IPS-NIHi7 (cell line): ENCODE results near the gene NOX5.
"Not testable (repeated sequence)": the region's sequence is repeated elsewhere in the genome, so short reads cannot be mapped to it uniquely, and the experiment has no call there.

ENCODE experiments used
- DNase-seq: peaks from one replicate; pipeline ENCODE4 v3.0.0; 2012; ENCODE audit warnings: mixed read lengths; ENCODE audit errors: extremely low spot score

Gene NOX5, protein sequence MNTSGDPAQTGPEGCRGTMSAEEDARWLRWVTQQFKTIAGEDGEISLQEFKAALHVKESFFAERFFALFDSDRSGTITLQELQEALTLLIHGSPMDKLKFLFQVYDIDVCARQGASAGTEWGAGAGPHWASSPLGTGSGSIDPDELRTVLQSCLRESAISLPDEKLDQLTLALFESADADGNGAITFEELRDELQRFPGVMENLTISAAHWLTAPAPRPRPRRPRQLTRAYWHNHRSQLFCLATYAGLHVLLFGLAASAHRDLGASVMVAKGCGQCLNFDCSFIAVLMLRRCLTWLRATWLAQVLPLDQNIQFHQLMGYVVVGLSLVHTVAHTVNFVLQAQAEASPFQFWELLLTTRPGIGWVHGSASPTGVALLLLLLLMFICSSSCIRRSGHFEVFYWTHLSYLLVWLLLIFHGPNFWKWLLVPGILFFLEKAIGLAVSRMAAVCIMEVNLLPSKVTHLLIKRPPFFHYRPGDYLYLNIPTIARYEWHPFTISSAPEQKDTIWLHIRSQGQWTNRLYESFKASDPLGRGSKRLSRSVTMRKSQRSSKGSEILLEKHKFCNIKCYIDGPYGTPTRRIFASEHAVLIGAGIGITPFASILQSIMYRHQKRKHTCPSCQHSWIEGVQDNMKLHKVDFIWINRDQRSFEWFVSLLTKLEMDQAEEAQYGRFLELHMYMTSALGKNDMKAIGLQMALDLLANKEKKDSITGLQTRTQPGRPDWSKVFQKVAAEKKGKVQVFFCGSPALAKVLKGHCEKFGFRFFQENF

DNA sequence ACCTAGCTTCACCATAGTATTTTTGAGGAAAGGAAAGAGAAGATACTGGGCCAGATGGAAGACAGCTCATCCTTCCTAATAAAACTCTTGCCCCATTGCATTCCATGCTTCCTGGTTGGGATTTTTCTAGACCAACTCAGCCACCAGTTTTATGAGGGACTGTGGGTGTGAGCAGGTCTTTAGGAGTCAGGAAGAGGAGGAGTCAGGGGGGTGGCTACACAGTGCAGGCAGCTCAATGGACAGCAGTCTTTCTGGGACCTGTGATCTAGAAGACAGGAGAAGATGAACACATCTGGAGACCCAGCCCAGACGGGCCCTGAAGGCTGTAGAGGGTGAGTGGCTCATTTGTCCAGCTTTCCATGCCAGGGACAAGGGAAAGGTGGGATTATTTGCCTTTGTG, at the start of gene NOX5:
NOX5 (plus strand) TSS at position 242 of the 400 bp plus-strand sequence; CDS start at position 283, 41 bp downstream.
- DNase-seq, result no peak

DNA sequence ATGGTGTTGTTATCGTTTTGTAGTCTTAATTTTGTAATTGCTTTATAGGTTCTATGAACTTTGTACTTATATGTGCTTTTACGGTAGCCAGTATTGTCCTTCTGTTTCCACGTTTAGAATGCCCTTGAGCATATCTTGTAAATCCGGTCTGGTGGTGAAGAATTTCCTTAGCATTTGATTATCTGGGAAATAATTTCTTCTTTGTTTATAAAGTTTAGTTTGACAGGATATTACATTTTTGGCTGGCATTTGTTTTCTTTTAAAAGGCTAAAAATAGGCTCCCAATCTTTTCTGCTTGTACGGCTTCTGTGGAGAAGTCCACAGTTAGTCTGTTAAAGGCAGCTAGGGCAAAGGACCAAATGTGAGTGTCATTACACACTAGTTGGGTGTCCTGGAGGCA, 47.5 kb upstream of the NOX5 start:
- DNase-seq, result no peak

- no peak for DNase-seq
Observed at GRCh38 chr15:68967948-68968347, 46.5 kb upstream of the NOX5 start.

GRCh38 chr15:68969298-68969697, 45.2 kb upstream of the NOX5 start:
- DNase-seq, result no peak

DNA sequence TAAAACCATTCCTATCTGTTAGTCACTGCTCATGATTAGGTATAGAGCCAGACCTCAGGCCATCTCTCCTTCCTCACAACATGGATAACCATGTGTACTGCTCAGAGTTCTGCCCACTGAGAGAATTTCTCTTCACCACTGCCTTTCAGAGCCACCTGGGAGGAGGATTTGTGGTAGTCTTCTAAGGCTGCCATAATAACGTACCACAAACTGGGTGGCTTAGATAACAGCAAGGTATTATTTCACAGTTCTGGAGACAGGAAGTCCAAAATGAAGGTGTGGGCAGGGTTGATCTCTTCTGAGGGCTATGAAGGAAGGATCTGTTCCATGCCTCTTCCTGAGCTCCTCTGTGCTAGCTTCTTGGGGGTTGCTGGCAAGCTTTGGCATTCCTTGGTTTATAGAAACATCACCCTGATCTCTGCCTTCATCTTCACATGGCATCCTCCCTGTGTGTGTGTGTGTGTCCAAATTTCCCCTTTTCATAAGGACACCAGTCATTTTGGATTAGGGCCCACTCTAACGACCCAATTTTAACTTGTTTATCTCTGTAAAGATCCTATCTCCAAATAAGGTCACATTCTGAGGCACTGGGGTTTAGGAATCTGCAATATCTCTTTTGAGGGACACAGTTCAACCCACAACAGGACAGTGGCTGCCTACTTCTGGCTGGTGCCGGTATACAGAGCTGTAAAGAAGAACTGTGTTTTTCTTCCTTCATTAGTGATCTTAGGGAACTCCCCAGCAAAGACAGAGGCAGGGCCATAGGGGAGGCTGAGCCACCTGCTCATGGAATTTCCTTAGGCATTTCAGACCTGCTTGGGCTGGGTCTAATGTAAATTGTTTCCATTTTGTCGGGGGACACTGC, 42.1 kb upstream of the NOX5 start:
- DNase-seq, result no peak

DNA sequence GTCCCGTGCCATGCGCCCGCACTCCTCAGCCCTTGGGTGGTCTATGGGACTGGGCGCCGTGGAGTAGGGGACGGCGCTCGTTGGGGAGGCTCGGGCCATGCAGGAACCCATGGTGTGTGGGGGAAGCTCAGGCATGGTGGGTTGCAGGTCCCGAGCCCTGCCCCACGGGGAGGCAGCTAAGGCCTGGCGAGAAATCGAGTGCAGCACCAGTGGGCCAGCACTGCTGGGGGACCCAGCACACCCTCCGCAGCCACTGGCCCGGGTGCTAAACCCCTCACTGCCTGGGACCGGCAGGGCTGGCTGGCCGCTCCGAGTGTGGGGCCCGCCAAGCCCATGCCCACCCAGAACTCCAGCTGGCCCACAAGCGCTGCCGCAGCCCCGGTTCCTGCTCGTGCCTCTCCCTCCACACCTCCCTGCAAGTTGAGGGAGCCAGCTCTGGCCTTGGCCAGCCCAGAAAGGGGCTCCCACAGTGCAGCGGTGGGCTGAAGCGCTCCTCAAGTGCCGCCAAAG, 38.8 kb upstream of the NOX5 start:
- DNase-seq, result not testable (repeated sequence)

GRCh38 chr15:68977426-68977825, 37.1 kb upstream of the NOX5 start:
- DNase-seq, result not testable (repeated sequence)

- DNase-seq, result no peak
Observed at GRCh38 chr15:68979006-68979405, 35.5 kb upstream of the NOX5 start.

- no peak for DNase-seq
Observed at GRCh38 chr15:68979816-68980215, 34.7 kb upstream of the NOX5 start.

GRCh38 chr15:68980786-68981185, 33.7 kb upstream of the NOX5 start:
- DNase-seq, result no peak

DNA sequence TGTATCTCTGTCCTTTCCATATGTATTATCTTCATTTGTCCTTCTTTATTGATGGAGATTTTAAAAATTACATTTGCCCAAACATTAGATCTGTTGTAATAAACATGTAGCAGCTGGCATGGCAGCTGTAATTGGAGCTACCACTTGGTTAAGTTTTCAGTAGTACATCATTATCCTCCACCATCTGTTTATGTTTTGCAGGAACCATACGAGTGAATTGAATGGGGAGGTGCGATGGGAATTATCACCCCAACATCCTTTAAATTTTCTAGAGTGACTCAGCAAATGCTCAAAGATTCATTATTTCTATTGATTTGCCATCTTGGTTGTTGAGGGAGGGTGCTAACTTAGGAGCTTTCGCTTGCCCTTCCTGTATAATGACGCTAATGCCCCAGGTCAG, 32.6 kb upstream of the NOX5 start:
- no peak for DNase-seq

DNA sequence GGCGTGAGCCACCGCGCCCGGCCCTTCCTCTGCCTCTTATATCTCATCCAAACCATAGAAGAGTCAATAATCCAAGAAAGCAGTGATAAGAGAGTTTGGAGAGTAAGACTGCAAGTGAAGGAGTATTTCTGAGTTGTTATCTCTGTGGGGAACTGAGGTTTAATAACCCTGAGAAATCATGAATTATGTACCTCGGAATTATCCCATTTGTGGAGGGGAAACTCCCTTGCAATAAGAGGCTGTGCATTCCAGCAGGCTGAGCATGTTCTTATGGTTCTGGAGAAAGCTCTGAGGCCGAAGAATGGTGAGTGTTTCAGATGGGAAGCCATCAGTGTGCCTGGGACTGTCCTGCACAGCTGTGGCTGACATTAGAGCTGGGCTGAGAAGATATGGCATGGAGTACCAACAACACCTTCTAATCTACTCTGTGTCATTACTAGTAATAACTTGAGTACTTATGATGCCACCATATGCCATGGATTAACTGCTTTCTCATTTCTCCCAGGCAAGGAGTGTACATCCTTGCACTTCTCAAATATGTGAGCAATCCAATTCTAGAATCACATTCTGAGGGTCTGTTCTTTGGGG, 31.4 kb upstream of the NOX5 start:
- no peak for DNase-seq

- DNase-seq, result no peak
Observed at GRCh38 chr15:68983961-68984481, 30.5 kb upstream of the NOX5 start.

GRCh38 chr15:68984586-68984985, 29.9 kb upstream of the NOX5 start:
- DNase-seq, result no peak

DNA sequence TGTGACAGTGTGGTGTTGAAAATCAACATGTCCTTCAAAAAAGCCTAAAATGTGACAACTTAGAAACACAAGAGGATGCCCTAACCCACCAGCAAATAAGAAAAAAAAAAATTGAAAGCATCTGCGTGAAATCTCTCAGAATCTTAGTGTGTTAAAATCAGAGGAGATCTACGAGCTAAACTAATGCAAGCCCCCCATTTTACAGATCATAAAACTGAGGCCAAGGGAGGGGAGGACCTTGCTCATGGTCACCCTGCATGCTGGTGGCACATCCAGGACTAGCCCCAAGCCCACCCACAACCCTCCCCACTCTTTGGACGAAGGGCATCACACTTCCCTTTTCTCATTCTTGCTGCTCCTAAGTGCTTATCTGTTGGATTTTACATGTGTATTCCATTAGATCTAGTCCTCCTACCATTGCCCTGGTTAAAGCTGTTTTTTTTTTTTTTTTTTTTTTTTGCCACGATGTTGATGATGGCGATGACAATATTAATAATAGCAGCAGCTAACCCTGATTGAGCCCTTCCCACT, 29.1 kb upstream of the NOX5 start:
- no peak for DNase-seq

GRCh38 chr15:68986322-68986721, 28.2 kb upstream of the NOX5 start:
- no peak for DNase-seq

DNA sequence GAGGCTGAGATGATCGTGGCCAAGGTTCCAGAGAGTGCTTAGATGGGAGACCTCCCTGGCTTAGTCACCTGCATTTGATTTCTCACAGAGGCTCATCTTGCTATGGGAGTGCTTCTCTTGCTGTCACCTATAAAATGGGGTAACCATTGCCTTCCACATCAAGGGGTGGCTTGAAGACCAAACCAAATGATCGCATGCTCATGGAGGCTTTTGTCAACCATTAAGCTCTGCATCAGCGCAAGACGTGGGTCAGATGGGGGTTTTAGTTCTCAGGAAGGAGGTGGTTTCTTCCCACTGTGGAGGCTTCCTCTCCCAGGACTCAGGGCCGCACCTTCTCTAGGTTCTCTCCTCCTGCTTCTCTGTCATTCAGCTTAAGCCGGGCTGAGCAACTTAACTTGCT, 27.4 kb upstream of the NOX5 start:
- DNase-seq, result no peak

DNA sequence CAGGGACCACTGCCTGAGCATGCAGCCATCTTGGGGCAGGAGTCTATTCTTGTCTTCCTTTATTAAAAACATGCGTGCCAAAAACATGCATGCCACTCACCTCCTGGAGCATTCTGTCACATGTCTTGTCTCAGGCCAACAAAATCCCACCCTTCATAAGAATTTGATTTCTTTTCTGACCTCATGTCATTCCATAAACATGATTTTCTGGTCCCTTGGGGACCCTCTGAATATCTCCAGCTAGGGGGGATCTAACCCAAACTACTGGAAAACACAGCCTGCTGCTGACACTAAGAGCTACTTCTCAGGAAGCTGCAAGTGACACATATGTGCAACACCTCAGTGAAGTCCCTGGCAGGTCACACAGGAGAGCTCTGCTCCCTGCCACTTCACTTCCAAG, 26.8 kb upstream of the NOX5 start:
- DNase-seq, result no peak

GRCh38 chr15:68989541-68990230, 24.8 kb upstream of the NOX5 start:
- DNase-seq, result no peak

- peak; percentile 61 for DNase-seq
Observed at GRCh38 chr15:68990231-68990991, 24.1 kb upstream of the NOX5 start.
